GM23338 (cell line): Measurements from ENCODE around the gene RAB5B.

ENCODE experiments used
- CREB1 ChIP-seq: fragments of 250-450 bp; sonication (Bioruptor Pico); IDR thresholded peaks from 2 replicates; pipeline ENCODE4 v1.5.0; 2020; ENCODE audit warnings: low read depth, mild to moderate bottlenecking, moderate library complexity
- EZH2 ChIP-seq: fragments of 200-600 bp; sonication (generic); IDR thresholded peaks from one replicate; pipeline ENCODE4 v1.8.0; 2017; ENCODE audit warnings: antibody characterized with exemption, mild to moderate bottlenecking, low read depth; ENCODE audit not compliant: unreplicated experiment
- EZH2phosphoT487 ChIP-seq: fragments of 200-600 bp; sonication (generic); IDR thresholded peaks from one replicate; pipeline ENCODE4 v1.8.1; 2018; ENCODE audit warnings: antibody characterized with exemption; ENCODE audit not compliant: unreplicated experiment
- JUNB ChIP-seq: IDR thresholded peaks from one replicate; pipeline ENCODE4 v1.6.1; 2016; ENCODE audit warnings: antibody characterized with exemption; ENCODE audit not compliant: unreplicated experiment
- NANOG ChIP-seq: IDR thresholded peaks from 2 replicates; pipeline ENCODE4 v1.6.1; 2016; ENCODE audit warnings: antibody characterized with exemption, borderline replicate concordance
- POLR2AphosphoS5 ChIP-seq: IDR thresholded peaks from 2 replicates; pipeline ENCODE4 v1.6.1; 2016; ENCODE audit warnings: antibody characterized with exemption, low read depth
- STAT1 ChIP-seq: IDR thresholded peaks from one replicate; pipeline ENCODE4 v1.6.1; 2016; ENCODE audit warnings: antibody characterized with exemption; ENCODE audit not compliant: unreplicated experiment
- ZNF331 ChIP-seq: fragments of 250-450 bp; sonication (Bioruptor Pico); IDR thresholded peaks from 2 replicates; pipeline ENCODE4 v1.5.0; 2020; ENCODE audit warnings: low read depth, mild to moderate bottlenecking, moderate library complexity
- TF ChIP-seq, protein P1 (sequence below), 2 experiments: fragments of 200-600 bp in 1 of 2; sonication (generic) in 1 of 2; conservative IDR thresholded peaks; 2 replicates each; pipeline versions ENCODE4 v1.5.1 to v1.6.1; 2016 to 2017; ENCODE audit warnings: antibody characterized with exemption in 2 of 2, low read depth in 2 of 2, mild to moderate bottlenecking in 2 of 2, moderate library complexity in 1 of 2
- TF ChIP-seq, protein P2 (sequence below): IDR thresholded peaks from one replicate; pipeline ENCODE4 v1.6.1; 2018; ENCODE audit warnings: antibody characterized with exemption; ENCODE audit not compliant: unreplicated experiment
- TF ChIP-seq, protein P3 (sequence below): IDR thresholded peaks from 2 replicates; pipeline ENCODE4 v1.6.1; 2016; ENCODE audit warnings: antibody characterized with exemption
- TF ChIP-seq, protein P4 (sequence below): fragments of 250-450 bp; sonication (Bioruptor Pico); IDR thresholded peaks from 2 replicates; pipeline ENCODE4 v1.5.0; 2020; ENCODE audit warnings: mild to moderate bottlenecking, moderate library complexity

DNA sequence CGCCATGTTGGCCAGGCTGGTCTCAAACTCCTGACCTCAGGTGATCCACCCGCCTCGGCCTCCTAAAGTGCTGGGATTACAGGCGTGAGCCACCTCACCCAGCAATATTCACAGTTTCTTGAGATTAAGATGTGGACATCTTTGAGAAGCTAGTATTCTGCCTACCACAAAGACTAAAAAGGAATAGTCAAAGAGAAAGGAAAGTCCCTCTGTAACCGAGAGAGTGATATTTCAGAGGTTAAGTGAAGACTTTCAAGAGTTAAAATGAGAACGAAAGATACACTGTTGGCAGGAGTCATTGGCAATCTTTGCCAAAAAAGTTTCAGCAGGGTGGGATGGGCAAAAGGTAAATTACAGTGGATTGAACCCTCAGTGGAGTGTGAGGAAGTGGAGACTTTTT, 27.3 kb upstream of the RAB5B start:
- TF ChIP-seq CREB1 (no peak), POLR2AphosphoS5 (no peak), EZH2phosphoT487 (no peak), JUNB (no peak), EZH2 (no peak), STAT1 (no peak), NANOG (no peak), ZNF331 (CRISPR knock-in tag) (no peak)
- TF ChIP-seq, protein P1, sequence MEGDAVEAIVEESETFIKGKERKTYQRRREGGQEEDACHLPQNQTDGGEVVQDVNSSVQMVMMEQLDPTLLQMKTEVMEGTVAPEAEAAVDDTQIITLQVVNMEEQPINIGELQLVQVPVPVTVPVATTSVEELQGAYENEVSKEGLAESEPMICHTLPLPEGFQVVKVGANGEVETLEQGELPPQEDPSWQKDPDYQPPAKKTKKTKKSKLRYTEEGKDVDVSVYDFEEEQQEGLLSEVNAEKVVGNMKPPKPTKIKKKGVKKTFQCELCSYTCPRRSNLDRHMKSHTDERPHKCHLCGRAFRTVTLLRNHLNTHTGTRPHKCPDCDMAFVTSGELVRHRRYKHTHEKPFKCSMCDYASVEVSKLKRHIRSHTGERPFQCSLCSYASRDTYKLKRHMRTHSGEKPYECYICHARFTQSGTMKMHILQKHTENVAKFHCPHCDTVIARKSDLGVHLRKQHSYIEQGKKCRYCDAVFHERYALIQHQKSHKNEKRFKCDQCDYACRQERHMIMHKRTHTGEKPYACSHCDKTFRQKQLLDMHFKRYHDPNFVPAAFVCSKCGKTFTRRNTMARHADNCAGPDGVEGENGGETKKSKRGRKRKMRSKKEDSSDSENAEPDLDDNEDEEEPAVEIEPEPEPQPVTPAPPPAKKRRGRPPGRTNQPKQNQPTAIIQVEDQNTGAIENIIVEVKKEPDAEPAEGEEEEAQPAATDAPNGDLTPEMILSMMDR (conservative IDR thresholded peaks at IDR 0.05; ENCODE audit: low read depth in 2 of 2) = no peak
- TF ChIP-seq, protein P2, sequence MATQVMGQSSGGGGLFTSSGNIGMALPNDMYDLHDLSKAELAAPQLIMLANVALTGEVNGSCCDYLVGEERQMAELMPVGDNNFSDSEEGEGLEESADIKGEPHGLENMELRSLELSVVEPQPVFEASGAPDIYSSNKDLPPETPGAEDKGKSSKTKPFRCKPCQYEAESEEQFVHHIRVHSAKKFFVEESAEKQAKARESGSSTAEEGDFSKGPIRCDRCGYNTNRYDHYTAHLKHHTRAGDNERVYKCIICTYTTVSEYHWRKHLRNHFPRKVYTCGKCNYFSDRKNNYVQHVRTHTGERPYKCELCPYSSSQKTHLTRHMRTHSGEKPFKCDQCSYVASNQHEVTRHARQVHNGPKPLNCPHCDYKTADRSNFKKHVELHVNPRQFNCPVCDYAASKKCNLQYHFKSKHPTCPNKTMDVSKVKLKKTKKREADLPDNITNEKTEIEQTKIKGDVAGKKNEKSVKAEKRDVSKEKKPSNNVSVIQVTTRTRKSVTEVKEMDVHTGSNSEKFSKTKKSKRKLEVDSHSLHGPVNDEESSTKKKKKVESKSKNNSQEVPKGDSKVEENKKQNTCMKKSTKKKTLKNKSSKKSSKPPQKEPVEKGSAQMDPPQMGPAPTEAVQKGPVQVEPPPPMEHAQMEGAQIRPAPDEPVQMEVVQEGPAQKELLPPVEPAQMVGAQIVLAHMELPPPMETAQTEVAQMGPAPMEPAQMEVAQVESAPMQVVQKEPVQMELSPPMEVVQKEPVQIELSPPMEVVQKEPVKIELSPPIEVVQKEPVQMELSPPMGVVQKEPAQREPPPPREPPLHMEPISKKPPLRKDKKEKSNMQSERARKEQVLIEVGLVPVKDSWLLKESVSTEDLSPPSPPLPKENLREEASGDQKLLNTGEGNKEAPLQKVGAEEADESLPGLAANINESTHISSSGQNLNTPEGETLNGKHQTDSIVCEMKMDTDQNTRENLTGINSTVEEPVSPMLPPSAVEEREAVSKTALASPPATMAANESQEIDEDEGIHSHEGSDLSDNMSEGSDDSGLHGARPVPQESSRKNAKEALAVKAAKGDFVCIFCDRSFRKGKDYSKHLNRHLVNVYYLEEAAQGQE = no peak
- TF ChIP-seq, protein P3, sequence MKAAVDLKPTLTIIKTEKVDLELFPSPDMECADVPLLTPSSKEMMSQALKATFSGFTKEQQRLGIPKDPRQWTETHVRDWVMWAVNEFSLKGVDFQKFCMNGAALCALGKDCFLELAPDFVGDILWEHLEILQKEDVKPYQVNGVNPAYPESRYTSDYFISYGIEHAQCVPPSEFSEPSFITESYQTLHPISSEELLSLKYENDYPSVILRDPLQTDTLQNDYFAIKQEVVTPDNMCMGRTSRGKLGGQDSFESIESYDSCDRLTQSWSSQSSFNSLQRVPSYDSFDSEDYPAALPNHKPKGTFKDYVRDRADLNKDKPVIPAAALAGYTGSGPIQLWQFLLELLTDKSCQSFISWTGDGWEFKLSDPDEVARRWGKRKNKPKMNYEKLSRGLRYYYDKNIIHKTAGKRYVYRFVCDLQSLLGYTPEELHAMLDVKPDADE = no peak
- TF ChIP-seq, protein P4, sequence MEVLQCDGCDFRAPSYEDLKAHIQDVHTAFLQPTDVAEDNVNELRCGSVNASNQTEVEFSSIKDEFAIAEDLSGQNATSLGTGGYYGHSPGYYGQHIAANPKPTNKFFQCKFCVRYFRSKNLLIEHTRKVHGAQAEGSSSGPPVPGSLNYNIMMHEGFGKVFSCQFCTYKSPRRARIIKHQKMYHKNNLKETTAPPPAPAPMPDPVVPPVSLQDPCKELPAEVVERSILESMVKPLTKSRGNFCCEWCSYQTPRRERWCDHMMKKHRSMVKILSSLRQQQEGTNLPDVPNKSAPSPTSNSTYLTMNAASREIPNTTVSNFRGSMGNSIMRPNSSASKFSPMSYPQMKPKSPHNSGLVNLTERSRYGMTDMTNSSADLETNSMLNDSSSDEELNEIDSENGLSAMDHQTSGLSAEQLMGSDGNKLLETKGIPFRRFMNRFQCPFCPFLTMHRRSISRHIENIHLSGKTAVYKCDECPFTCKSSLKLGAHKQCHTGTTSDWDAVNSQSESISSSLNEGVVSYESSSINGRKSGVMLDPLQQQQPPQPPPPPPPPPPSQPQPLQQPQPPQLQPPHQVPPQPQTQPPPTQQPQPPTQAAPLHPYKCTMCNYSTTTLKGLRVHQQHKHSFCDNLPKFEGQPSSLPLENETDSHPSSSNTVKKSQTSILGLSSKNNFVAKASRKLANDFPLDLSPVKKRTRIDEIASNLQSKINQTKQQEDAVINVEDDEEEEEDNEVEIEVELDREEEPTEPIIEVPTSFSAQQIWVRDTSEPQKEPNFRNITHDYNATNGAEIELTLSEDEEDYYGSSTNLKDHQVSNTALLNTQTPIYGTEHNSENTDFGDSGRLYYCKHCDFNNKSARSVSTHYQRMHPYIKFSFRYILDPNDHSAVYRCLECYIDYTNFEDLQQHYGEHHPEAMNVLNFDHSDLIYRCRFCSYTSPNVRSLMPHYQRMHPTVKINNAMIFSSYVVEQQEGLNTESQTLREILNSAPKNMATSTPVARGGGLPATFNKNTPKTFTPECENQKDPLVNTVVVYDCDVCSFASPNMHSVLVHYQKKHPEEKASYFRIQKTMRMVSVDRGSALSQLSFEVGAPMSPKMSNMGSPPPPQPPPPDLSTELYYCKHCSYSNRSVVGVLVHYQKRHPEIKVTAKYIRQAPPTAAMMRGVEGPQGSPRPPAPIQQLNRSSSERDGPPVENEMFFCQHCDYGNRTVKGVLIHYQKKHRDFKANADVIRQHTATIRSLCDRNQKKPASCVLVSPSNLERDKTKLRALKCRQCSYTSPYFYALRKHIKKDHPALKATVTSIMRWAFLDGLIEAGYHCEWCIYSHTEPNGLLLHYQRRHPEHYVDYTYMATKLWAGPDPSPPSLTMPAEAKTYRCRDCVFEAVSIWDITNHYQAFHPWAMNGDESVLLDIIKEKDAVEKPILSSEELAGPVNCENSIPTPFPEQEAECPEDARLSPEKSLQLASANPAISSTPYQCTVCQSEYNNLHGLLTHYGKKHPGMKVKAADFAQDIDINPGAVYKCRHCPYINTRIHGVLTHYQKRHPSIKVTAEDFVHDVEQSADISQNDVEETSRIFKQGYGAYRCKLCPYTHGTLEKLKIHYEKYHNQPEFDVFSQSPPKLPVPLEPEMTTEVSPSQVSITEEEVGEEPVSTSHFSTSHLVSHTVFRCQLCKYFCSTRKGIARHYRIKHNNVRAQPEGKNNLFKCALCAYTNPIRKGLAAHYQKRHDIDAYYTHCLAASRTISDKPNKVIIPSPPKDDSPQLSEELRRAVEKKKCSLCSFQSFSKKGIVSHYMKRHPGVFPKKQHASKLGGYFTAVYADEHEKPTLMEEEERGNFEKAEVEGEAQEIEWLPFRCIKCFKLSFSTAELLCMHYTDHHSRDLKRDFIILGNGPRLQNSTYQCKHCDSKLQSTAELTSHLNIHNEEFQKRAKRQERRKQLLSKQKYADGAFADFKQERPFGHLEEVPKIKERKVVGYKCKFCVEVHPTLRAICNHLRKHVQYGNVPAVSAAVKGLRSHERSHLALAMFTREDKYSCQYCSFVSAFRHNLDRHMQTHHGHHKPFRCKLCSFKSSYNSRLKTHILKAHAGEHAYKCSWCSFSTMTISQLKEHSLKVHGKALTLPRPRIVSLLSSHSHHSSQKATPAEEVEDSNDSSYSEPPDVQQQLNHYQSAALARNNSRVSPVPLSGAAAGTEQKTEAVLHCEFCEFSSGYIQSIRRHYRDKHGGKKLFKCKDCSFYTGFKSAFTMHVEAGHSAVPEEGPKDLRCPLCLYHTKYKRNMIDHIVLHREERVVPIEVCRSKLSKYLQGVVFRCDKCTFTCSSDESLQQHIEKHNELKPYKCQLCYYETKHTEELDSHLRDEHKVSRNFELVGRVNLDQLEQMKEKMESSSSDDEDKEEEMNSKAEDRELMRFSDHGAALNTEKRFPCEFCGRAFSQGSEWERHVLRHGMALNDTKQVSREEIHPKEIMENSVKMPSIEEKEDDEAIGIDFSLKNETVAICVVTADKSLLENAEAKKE (CRISPR knock-in tag) = no peak
